H4 (cell line): Measurements from ENCODE around the gene USPL1. TPM values are rescaled to one million over a fixed set of nuclear protein-coding genes. Genes with fewer than 3 reads are reported as not detected.

Experiments
- DNase-seq: peaks from one replicate; pipeline ENCODE4 v3.0.0-alpha.2; 2015; ENCODE audit warnings: low spot score
- total RNA-seq: library from RNA; depleted of rRNA; stranded (reverse); fragments of >200 nt; shearing (Covaris generic); gene quantifications from 2 replicates; pipeline ENCODE4 v1.2.3, GENCODE V29; 2014; rRNA removed

Gene USPL1
- total RNA-seq, 1 experiment from 2014 or later: 9.4 TPM

DNA sequence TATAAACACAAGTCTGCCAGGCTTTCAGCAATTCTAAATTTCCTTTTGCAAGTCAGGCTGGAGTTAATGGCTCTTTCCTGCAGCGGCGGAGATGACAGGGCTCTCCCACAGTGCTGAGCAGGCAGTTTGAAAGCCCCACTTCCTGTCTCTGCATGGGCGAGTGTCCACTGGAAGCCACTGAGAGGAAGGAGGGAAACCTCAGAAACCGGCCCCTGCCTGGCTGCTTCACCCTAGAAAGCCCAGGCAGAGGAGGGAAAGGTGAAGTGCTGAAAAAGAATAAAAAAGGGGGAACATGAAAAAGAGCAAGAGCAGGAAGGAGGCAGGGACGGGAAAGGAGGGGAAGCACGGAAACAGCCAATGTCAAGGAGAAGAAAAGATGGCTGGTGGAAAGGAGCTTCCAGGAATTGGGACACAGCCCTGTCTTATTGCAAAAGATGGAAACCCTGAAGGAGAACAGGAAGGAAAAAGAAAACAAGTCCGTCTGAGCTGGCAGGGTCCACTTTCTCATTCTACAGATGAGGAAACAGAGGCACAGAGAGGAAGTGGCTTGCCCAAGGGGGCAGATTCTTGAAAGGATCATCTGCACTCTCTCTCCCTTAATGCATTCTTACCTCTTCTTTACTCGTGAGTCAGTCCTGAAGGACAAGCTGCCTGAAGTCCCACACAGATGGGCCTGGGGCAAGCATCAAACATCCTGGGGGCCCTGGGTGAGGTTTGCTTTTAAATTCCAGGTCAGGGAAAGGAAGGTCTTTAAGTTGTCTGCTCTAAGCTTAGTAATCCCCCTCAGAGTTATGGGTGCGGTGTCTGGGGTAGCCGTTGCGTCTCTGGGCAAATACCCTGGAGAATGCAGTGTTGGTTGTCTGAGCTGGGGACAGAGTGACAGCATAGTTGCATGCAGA, 78.8 kb downstream of the USPL1 start:
- DNase-seq: peak; percentile 24

GRCh38 chr13:30697177-30697953, 79.6 kb downstream of the USPL1 start:
- no peak for DNase-seq

- DNase-seq: no peak
Observed at GRCh38 chr13:30697996-30698401, 80.3 kb downstream of the USPL1 start.

- no peak for DNase-seq
Observed at GRCh38 chr13:30698488-30699005, 80.8 kb downstream of the USPL1 start.

DNA sequence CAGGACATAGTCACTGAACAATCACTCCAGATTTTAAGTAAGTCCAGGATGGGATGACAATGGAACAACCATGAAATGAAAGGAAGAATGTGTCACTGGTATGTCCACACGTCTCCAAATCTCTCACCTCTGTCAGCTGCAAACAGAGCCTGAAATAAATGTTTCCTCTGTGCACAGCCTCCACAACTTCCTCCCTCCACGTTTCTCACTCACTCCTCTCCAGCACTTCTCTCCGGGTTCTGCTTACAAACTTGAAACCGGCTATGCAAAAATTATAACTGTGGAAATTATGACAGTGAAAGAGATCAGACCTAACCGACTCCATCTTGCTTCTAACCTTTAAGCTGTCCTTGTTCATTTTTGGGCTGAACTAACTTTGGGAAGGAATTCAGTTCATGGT, 82.6 kb downstream of the USPL1 start:
- DNase-seq: no peak

GRCh38 chr13:30702006-30702405, 84.3 kb downstream of the USPL1 start:
- DNase-seq: no peak

GRCh38 chr13:30704596-30704995, 86.9 kb downstream of the USPL1 start:
- no peak for DNase-seq

DNA sequence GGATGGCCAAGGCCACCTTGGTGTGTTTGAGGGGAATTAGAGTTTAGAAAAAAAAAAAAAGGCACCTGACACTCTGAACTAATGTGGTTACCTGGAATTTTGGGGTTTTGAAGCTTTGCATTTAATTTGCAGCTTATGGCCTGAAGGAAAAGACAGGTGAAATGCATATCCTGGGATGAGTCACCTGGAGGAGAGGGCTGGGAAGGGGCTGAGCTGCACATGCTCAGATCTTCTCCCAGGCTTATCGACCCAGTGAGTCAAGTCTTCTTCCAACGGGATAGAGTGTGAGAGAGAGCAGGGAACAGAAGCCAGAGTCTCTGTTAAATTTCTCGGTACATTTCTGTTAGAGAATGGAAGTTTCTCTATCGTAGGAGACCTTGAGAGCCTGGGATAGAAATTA, 88.0 kb downstream of the USPL1 start:
- no peak for DNase-seq

DNA sequence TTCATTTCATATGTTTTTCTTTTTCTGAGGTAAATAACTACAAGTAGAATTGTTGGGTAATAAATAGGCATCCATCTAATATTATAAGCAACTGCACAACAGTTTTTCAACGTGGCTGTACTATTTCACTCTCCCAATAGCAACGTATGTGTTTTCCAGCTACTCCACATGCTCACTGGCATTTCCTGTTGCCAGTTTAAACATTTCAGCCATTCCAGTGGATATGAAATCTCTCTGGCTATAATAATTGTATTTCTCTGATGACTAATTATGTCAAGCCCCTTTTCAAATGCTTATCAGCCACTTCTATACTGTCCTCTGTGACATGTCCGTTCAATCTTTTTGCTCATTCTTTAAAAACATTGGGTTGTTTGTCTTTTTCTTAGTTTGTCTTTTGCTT, 90.8 kb downstream of the USPL1 start:
- DNase-seq: no peak

Other genes starting within 250 kb of the USPL1 start
- gene UBE2L5, start 195.4 kb upstream of the USPL1 start, total RNA-seq: not detected in 2 replicates
- 764 and 846 TPM in 2 replicates for gene HMGB1, start 152.0 kb upstream of the USPL1 start, total RNA-seq
- gene ALOX5AP, start 117.6 kb downstream of the USPL1 start, total RNA-seq: 1.1 and 1.2 TPM in 2 replicates